Upper lobe of left lung (tissue), 4 donors: ENCODE measurements around the gene SERGEF.

ENCODE experiments used
- EP300 ChIP-seq, 4 donors: sonication (generic); formaldehyde crosslinking; IDR thresholded peaks; one replicate each; pipeline ENCODE4 v1.5.1; 2017; ENCODE audit warnings: antibody characterized with exemption in 4 of 4, control low read depth in 2 of 4
- TF ChIP-seq, protein P1 (sequence below), 6 experiments: fragments of 450-650 bp in 4 of 6; fragments of 200-600 bp in 2 of 6; sonication (generic) in 2 of 6; IDR thresholded peaks; one replicate each; pipeline ENCODE4 v1.5.1; 2016 to 2019; ENCODE audit warnings: antibody characterized with exemption in 6 of 6

DNA sequence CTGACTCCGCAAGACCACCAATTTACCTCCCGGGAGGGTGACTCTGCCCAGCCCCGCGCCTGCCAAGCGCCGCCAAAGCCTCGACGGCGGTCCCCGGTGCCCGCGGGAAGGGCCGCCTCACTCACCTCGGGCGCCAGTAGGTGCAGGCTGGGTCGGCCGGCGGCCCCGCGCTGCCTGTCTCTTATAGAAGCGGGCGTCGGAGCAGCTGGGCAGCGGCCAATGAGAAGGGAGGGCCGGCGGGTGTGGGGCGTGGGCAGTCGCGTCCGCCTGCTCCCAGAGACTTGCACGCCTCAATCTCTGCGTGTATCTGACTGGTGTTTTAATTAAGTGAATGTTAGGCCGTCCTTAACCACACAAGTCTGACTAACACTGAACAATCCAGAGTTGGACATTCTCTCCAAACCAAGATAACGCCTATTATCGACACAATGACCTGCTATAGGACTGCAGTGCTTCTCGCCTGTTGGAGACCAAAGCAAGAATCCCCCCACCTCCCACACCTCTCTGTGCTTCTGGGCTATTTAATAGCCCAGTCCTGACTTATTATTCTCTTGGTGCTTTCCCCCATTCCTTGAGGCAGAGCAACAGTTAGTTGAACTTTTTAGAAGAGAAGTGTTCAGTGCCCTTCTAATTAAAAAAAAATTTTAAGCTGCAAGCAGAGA lies 33.4 kb upstream of the SERGEF start, which contains the start of gene TPH1:
- TF ChIP-seq, protein P1, sequence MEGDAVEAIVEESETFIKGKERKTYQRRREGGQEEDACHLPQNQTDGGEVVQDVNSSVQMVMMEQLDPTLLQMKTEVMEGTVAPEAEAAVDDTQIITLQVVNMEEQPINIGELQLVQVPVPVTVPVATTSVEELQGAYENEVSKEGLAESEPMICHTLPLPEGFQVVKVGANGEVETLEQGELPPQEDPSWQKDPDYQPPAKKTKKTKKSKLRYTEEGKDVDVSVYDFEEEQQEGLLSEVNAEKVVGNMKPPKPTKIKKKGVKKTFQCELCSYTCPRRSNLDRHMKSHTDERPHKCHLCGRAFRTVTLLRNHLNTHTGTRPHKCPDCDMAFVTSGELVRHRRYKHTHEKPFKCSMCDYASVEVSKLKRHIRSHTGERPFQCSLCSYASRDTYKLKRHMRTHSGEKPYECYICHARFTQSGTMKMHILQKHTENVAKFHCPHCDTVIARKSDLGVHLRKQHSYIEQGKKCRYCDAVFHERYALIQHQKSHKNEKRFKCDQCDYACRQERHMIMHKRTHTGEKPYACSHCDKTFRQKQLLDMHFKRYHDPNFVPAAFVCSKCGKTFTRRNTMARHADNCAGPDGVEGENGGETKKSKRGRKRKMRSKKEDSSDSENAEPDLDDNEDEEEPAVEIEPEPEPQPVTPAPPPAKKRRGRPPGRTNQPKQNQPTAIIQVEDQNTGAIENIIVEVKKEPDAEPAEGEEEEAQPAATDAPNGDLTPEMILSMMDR (IDR thresholded peaks at IDR 0.05): no peak
- no peak for TF ChIP-seq EP300 (IDR thresholded peaks at IDR 0.05)
